Measurements from ENCODE around the gene CSNK1G3.
"Not testable (repeated sequence)": the region's sequence is repeated elsewhere in the genome, so short reads cannot be mapped to it uniquely, and the experiment has no call there.

The CSNK1G3 gene

DNA sequence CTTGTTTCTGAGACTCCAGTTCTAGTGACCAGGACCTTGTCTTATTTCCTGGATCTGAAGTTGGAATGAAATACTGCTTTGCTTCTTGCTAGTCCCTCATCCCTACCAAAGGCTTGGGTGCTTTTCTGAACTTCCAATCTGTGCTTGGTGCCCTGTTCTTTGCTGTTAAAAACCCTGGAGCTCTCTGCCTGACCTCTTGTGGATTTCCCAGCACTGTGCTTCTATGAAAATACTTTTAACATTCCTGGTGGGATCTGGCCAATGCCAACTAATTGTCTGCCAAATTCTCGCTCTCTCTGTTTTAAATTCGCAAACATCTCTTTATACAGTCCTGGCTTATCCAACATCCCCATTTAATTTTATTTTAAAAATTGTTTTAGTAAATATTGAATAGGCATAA lies 26.7 kb upstream of the CSNK1G3 start:
- DNase-seq, result no peak
- Histone ChIP-seq H3K27ac (ENCODE audit: insufficient read depth, low read length, poor library complexity, severe bottlenecking) (no peak overlapping the region), H3K9me3 (ENCODE audit: control insufficient read depth, low read length) (no peaks in the 10 kb centered on the region)

DNA sequence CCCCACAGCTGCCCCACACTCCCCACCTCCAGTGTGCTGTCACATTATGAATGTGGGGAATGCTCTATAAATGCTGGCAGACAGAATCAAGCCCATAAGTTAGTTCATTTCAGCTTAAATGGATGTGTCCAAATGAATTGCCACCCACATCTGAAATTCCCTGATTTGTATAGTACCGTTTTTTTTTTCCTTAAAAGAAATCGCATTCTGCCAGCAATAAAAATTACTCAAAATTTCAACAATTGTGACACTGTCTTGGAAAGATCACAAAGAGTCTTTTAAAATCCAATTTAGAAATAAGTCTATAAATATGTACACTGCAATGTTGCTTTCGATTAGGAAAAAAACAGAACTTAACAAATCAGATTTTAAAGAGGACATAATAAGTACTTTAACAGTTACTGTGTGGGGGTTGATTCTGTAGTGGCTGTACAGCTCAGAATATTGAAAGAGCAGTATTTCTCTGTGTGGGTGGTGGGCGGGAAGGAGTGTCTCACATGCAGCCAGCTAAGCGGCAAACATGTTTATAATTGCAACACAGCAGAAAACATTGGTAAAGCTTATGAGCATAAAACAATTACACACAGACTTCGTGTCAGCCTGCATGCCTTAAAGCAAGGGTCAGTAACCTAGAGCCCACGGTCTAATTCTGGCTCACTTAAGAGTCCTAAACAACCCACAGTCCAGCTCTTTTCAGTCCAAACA lies 24.9 kb upstream of the CSNK1G3 start:
- no peaks in the 10 kb centered on the region for H3K9me3 ChIP-seq (ENCODE audit: control insufficient read depth, low read length)
- H3K27ac ChIP-seq (ENCODE audit: insufficient read depth, low read length, poor library complexity, severe bottlenecking), result no peak overlapping the region
- H3K36me3 ChIP-seq (ENCODE audit: control insufficient read depth, insufficient read depth, low read length), result no peaks in the 10 kb centered on the region
- DNase-seq, result no peak
- no peak overlapping the region for H3K4me3 ChIP-seq (ENCODE audit: insufficient read depth, low read depth, low read length, poor library complexity, severe bottlenecking)
- H3K27me3 ChIP-seq (replicated peaks; ENCODE audit: control insufficient read depth, insufficient read depth, low read length, poor library complexity, severe bottlenecking), result no peaks in the 10 kb centered on the region
- no peaks in the 10 kb centered on the region for H3K4me1 ChIP-seq (ENCODE audit: control insufficient read depth, insufficient read depth, low read length, poor library complexity, severe bottlenecking)

More for the DNA sequence above, 26.7 kb upstream of the CSNK1G3 start:
- no peaks in the 10 kb centered on the region for H3K4me1 ChIP-seq (ENCODE audit: control insufficient read depth, insufficient read depth, low read length, poor library complexity, severe bottlenecking)
- H3K4me3 ChIP-seq (ENCODE audit: insufficient read depth, low read depth, low read length, poor library complexity, severe bottlenecking), result no peak overlapping the region
- H3K27me3 ChIP-seq (replicated peaks; ENCODE audit: control insufficient read depth, insufficient read depth, low read length, poor library complexity, severe bottlenecking), result no peaks in the 10 kb centered on the region
- no peaks in the 10 kb centered on the region for H3K36me3 ChIP-seq (ENCODE audit: control insufficient read depth, insufficient read depth, low read length)

DNA sequence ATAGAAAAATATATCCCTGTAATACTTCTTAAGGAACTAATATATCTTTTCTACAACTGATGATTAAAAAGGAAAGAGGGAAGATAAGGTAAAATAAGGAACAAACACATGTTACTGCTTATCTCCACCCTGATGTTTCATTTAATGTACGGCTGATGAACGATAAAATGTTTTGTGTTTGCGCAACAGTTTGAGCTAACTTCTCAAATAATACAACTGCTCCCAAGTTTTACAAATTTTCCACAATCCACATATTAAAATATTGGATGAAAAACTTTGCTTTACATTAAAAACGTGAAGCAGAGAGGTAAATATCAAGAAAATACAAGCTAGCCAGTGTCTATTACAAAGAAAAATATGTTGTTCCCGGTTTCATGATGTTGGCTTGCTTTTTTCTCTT lies 21.0 kb upstream of the CSNK1G3 start:
- H3K27me3 ChIP-seq (replicated peaks; ENCODE audit: control insufficient read depth, insufficient read depth, low read length, poor library complexity, severe bottlenecking), result no peaks in the 10 kb centered on the region
- no peaks in the 10 kb centered on the region for H3K36me3 ChIP-seq (ENCODE audit: control insufficient read depth, insufficient read depth, low read length)
- no peak overlapping the region for H3K4me3 ChIP-seq (ENCODE audit: insufficient read depth, low read depth, low read length, poor library complexity, severe bottlenecking)
- H3K9me3 ChIP-seq (ENCODE audit: control insufficient read depth, low read length), result no peaks in the 10 kb centered on the region
- no peaks in the 10 kb centered on the region for H3K4me1 ChIP-seq (ENCODE audit: control insufficient read depth, insufficient read depth, low read length, poor library complexity, severe bottlenecking)
- no peak for DNase-seq
- no peak overlapping the region for H3K27ac ChIP-seq (ENCODE audit: insufficient read depth, low read length, poor library complexity, severe bottlenecking)

DNA sequence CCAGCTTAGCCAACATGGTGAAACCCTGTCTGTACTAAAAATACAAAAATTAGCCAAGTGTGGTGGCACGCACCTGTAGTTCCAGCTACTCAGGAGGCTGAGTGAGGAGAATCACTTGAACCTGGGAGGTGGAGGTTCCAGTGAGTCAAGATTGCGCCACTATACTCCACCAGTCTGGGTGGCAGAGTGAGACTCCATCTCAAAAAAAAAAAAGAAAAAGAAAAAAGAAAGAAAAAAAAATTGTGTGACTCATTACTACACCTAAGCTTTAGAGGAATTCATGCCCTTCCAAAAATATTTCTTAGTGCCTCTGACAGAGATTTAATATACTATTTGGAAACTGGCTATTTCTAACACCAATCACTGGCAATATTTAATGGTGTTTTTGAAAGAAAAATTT lies 16.8 kb upstream of the CSNK1G3 start:
- H3K4me1 ChIP-seq (ENCODE audit: control insufficient read depth, insufficient read depth, low read length, poor library complexity, severe bottlenecking); H3K36me3 ChIP-seq (ENCODE audit: control insufficient read depth, insufficient read depth, low read length); DNase-seq; H3K27me3 ChIP-seq (replicated peaks; ENCODE audit: control insufficient read depth, insufficient read depth, low read length, poor library complexity, severe bottlenecking); H3K9me3 ChIP-seq (ENCODE audit: control insufficient read depth, low read length); H3K27ac ChIP-seq (ENCODE audit: insufficient read depth, low read length, poor library complexity, severe bottlenecking); H3K4me3 ChIP-seq (ENCODE audit: insufficient read depth, low read depth, low read length, poor library complexity, severe bottlenecking): not testable (repeated sequence)

DNA sequence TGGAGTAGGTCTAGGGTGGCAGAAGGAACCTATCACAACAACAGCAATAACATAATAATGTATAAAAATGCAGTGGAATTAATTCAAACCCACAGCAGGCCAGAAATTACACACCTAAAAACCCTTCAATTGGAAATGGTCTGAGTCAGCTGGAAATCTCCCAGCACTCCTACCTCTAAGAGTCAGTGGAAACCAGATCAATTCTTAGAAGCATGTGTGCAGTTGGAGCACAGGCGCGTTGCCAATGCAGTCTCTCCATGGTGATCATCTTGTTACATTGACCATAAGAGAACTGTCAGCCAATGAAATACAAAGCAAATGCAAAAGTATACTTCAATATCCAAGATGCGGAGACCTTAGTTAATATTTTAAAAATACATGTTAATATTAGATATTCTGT lies 15.1 kb upstream of the CSNK1G3 start:
- no peaks in the 10 kb centered on the region for H3K36me3 ChIP-seq (ENCODE audit: control insufficient read depth, insufficient read depth, low read length)
- H3K4me3 ChIP-seq (ENCODE audit: insufficient read depth, low read depth, low read length, poor library complexity, severe bottlenecking), result no peak overlapping the region
- H3K4me1 ChIP-seq (ENCODE audit: control insufficient read depth, insufficient read depth, low read length, poor library complexity, severe bottlenecking), result no peaks in the 10 kb centered on the region
- H3K27ac ChIP-seq (ENCODE audit: insufficient read depth, low read length, poor library complexity, severe bottlenecking), result no peak overlapping the region
- DNase-seq, result no peak
- H3K9me3 ChIP-seq (ENCODE audit: control insufficient read depth, low read length), result no peaks in the 10 kb centered on the region
- H3K27me3 ChIP-seq (replicated peaks; ENCODE audit: control insufficient read depth, insufficient read depth, low read length, poor library complexity, severe bottlenecking), result no peaks in the 10 kb centered on the region

DNA sequence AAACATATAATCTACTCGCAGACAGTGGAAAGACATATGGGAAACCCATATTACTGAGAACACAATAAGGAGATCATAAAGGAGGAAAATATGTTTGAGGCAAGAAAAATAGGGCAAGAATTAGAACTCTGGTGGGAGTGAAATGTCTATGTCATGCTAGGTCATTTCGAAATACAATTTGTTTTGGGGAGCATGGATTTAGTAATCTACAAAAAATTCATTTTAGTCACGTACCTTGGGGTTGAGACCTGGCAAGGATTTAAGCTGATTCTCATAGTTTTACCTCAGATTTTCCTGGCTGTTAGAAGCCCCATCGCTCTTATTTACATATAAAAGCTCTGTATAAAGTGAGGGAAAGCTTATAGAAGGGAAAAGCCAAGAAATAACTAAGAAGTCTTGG lies 11.5 kb upstream of the CSNK1G3 start:
- H3K27me3 ChIP-seq (replicated peaks; ENCODE audit: control insufficient read depth, insufficient read depth, low read length, poor library complexity, severe bottlenecking), result no peaks in the 10 kb centered on the region
- H3K9me3 ChIP-seq (ENCODE audit: control insufficient read depth, low read length), result no peaks in the 10 kb centered on the region
- no peak overlapping the region for H3K4me3 ChIP-seq (ENCODE audit: insufficient read depth, low read depth, low read length, poor library complexity, severe bottlenecking)
- no peaks in the 10 kb centered on the region for H3K4me1 ChIP-seq (ENCODE audit: control insufficient read depth, insufficient read depth, low read length, poor library complexity, severe bottlenecking)
- no peak overlapping the region for H3K27ac ChIP-seq (ENCODE audit: insufficient read depth, low read length, poor library complexity, severe bottlenecking)
- no peaks in the 10 kb centered on the region for H3K36me3 ChIP-seq (ENCODE audit: control insufficient read depth, insufficient read depth, low read length)
- DNase-seq, result no peak

DNA sequence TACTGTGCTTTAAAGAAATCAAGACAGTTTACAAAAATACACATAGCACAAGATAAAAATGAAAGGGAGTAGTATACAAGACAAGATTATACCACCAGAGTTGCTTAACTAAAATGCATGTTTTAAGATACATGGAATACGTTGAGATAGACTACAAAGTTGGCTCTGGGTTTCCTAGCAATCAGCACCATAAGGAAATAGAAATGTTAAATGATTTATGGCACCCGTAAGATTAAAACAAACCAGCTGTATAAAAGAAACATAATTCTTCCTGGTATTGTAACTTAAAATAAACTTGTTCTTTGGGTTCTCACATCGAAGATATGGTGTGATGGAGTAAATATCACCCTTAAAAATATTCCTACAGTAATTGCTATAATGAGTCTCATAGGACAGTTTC lies 9.9 kb upstream of the CSNK1G3 start:
- Histone ChIP-seq H3K27me3 (replicated peaks; ENCODE audit: control insufficient read depth, insufficient read depth, low read length, poor library complexity, severe bottlenecking) (no peaks in the 10 kb centered on the region), H3K4me3 (ENCODE audit: insufficient read depth, low read depth, low read length, poor library complexity, severe bottlenecking) (no peak overlapping the region), H3K36me3 (ENCODE audit: control insufficient read depth, insufficient read depth, low read length) (no peaks in the 10 kb centered on the region), H3K4me1 (ENCODE audit: control insufficient read depth, insufficient read depth, low read length, poor library complexity, severe bottlenecking) (no peaks in the 10 kb centered on the region), H3K9me3 (ENCODE audit: control insufficient read depth, low read length) (no peaks in the 10 kb centered on the region), H3K27ac (ENCODE audit: insufficient read depth, low read length, poor library complexity, severe bottlenecking) (no peak overlapping the region)
- no peak for DNase-seq

DNA sequence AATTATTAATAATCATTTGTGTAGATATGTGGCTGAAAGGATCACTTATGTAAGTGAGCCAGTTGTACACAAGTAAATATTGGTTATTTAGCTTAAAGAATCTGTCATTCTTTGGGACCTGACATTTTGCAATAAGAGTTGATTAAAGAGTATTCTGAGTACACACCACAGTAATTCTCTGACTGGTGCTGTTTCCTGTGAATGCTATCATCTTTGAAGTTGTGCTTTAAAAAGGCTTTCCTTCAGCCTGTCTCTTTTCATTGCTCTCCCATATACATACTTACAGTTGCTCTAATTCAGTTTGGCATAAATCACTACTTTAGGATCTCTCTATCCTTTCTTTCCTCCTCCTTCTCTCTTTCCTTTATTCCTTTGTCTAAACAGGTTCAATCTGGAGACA lies 8.7 kb upstream of the CSNK1G3 start:
- Histone ChIP-seq H3K27ac (ENCODE audit: insufficient read depth, low read length, poor library complexity, severe bottlenecking) (no peak overlapping the region), H3K27me3 (replicated peaks; ENCODE audit: control insufficient read depth, insufficient read depth, low read length, poor library complexity, severe bottlenecking) (no peaks in the 10 kb centered on the region), H3K9me3 (ENCODE audit: control insufficient read depth, low read length) (no peaks in the 10 kb centered on the region), H3K4me3 (ENCODE audit: insufficient read depth, low read depth, low read length, poor library complexity, severe bottlenecking) (no peak overlapping the region), H3K4me1 (ENCODE audit: control insufficient read depth, insufficient read depth, low read length, poor library complexity, severe bottlenecking) (no peaks in the 10 kb centered on the region), H3K36me3 (ENCODE audit: control insufficient read depth, insufficient read depth, low read length) (no peaks in the 10 kb centered on the region)
- DNase-seq, result no peak

DNA sequence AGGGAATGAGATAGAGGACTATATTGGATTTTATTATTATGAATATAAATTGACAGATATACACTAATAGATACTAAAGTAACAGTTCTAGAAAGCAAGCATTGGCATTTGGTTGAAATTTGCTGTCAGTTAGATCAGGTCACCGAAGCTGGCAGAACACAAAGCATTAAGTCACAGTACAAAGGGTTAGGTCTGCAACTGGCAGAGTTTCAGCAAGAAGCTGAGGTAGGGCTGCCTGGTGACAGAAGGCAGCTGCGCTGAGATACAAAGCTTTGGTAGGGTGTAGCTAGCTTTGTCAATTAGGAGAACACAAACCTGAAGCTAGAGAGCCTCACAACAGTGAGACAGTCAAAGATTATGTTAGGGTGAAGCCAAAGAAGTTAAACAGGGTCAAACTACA lies 6.3 kb upstream of the CSNK1G3 start:
- H3K36me3 ChIP-seq (ENCODE audit: control insufficient read depth, insufficient read depth, low read length), result no peaks in the 10 kb centered on the region
- no peak for DNase-seq
- no peaks in the 10 kb centered on the region for H3K9me3 ChIP-seq (ENCODE audit: control insufficient read depth, low read length)
- H3K4me1 ChIP-seq (ENCODE audit: control insufficient read depth, insufficient read depth, low read length, poor library complexity, severe bottlenecking), result no peaks in the 10 kb centered on the region
- H3K27me3 ChIP-seq (replicated peaks; ENCODE audit: control insufficient read depth, insufficient read depth, low read length, poor library complexity, severe bottlenecking), result no peaks in the 10 kb centered on the region
- H3K27ac ChIP-seq (ENCODE audit: insufficient read depth, low read length, poor library complexity, severe bottlenecking), result no peak overlapping the region
- no peak overlapping the region for H3K4me3 ChIP-seq (ENCODE audit: insufficient read depth, low read depth, low read length, poor library complexity, severe bottlenecking)

DNA sequence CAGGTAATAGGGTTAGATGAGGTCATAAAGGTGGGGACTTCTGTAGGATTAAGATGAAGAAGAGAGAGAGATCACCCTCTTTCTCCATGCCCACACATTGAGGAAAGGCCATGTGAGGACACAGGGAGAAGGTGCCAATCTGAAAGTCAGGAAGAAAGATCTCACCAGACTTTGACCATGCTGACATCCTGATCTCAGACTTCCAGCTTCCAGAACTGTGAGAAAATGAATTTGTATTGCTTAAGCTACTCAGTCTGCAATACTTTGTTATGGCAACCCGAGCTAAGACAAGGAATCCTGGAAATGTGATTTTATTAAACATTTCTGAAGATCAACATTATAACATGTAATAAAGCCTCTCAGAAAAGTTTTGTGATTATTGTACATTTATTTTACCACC lies 3.5 kb upstream of the CSNK1G3 start:
- DNase-seq, result no peak
- H3K27me3 ChIP-seq (replicated peaks; ENCODE audit: control insufficient read depth, insufficient read depth, low read length, poor library complexity, severe bottlenecking), result no peaks in the 10 kb centered on the region
- no peak overlapping the region for H3K27ac ChIP-seq (ENCODE audit: insufficient read depth, low read length, poor library complexity, severe bottlenecking)
- peaks cover 5% of the 10 kb centered on the region for H3K4me1 ChIP-seq (ENCODE audit: control insufficient read depth, insufficient read depth, low read length, poor library complexity, severe bottlenecking)
- H3K9me3 ChIP-seq (ENCODE audit: control insufficient read depth, low read length), result no peaks in the 10 kb centered on the region
- H3K4me3 ChIP-seq (ENCODE audit: insufficient read depth, low read depth, low read length, poor library complexity, severe bottlenecking), result no peak overlapping the region
- no peaks in the 10 kb centered on the region for H3K36me3 ChIP-seq (ENCODE audit: control insufficient read depth, insufficient read depth, low read length)

Measured in effector memory CD4-positive, alpha-beta T cell (primary cell).